Fibroblast of lung (primary cell): Measurements from ENCODE around the gene SCYGR4. TPM values are rescaled to one million over a fixed set of nuclear protein-coding genes. Genes with fewer than 3 reads are reported as not detected.
"Not testable (repeated sequence)": the region's sequence is repeated elsewhere in the genome, so short reads cannot be mapped to it uniquely, and the experiment has no call there.

Source experiments
- DNase-seq, 2 donors: peaks; one replicate each; pipeline versions ENCODE4 v3.0.0 to v3.0.0-alpha.2; 2010; ENCODE audit warnings: low read depth in 2 of 2
- H2AFZ ChIP-seq: 2 replicates; pipeline ENCODE4 v1.5.1; 2012; ENCODE audit warnings: low read length, control low read depth, inconsistent platforms
- H3K27ac ChIP-seq: 2 replicates; pipeline ENCODE4 v1.5.1; 2011; ENCODE audit warnings: low read length, control low read depth; ENCODE audit not compliant: insufficient read depth
- H3K27me3 ChIP-seq: 2 replicates; pipeline ENCODE4 v1.5.1; 2011; ENCODE audit warnings: mild to moderate bottlenecking, low read length; ENCODE audit not compliant: control insufficient read depth, insufficient read depth
- H3K36me3 ChIP-seq: 2 replicates; pipeline ENCODE4 v1.5.1; 2011; ENCODE audit warnings: low read length; ENCODE audit not compliant: control insufficient read depth, insufficient read depth
- H3K4me1 ChIP-seq: 2 replicates; pipeline ENCODE4 v1.5.1; 2011; ENCODE audit warnings: low read length; ENCODE audit not compliant: control insufficient read depth, insufficient read depth; ENCODE audit errors: extremely low read depth
- H3K4me2 ChIP-seq: 2 replicates; pipeline ENCODE4 v1.5.1; 2011; ENCODE audit warnings: low read length, control low read depth; ENCODE audit not compliant: insufficient read depth; ENCODE audit errors: extremely low read depth
- H3K4me3 ChIP-seq, 4 experiments: fragments of 200-600 bp in 1 of 4; sonication (generic) in 1 of 4; replicated peaks in 1 of 4; 2 replicates each; pipeline ENCODE4 v1.5.1; 2011 to 2016; ENCODE audit warnings: low read length in 4 of 4, low read depth in 3 of 4, mild to moderate bottlenecking in 3 of 4, control low read depth in 2 of 4, inconsistent platforms in 1 of 4, mixed read lengths in 1 of 4; ENCODE audit not compliant: insufficient read depth in 1 of 4; ENCODE audit errors: control extremely low read depth in 1 of 4
- H3K79me2 ChIP-seq: 2 replicates; pipeline ENCODE4 v1.5.1; 2012; ENCODE audit warnings: mild to moderate bottlenecking, low read length, inconsistent platforms; ENCODE audit not compliant: control insufficient read depth, insufficient read depth
- H3K9ac ChIP-seq: 2 replicates; pipeline ENCODE4 v1.5.1; 2011; ENCODE audit warnings: mild to moderate bottlenecking, low read length, control low read depth; ENCODE audit not compliant: insufficient read depth
- H3K9me3 ChIP-seq: 2 replicates; pipeline ENCODE4 v1.5.1; 2012; ENCODE audit warnings: low read depth, low read length; ENCODE audit not compliant: control insufficient read depth, insufficient read depth
- H4K20me1 ChIP-seq: 2 replicates; pipeline ENCODE4 v1.5.1; 2011; ENCODE audit warnings: low read length; ENCODE audit not compliant: control insufficient read depth, insufficient read depth; ENCODE audit errors: extremely low read depth
- CTCF ChIP-seq, 2 donors: IDR thresholded peaks in 1 of 2; conservative IDR thresholded peaks in 1 of 2; 1 replicate in 1 of 2; 2 replicates in 1 of 2; pipeline ENCODE4 v1.5.1; 2011 to 2012; ENCODE audit warnings: low read length in 2 of 2, control low read depth in 1 of 2, inconsistent platforms in 1 of 2, low read depth in 1 of 2, mild to moderate bottlenecking in 1 of 2
- EZH2 ChIP-seq: IDR thresholded peaks from 2 replicates; pipeline ENCODE4 v1.5.1; 2012; ENCODE audit warnings: low read length, control low read depth, mild to moderate bottlenecking; ENCODE audit errors: missing control alignments
- polyA plus RNA-seq, 2 donors: library from polyadenylated mRNA; depleted of rRNA in 1 of 2; stranded (reverse) in 1 of 2; unstranded in 1 of 2; fragments of >200 nt; gene quantifications; 2 replicates each; pipeline ENCODE4 v1.2.1, GENCODE V29; 2011 to 2012; ENCODE audit warnings: missing spikeins in 1 of 2
- total RNA-seq: library from RNA; depleted of rRNA; stranded (reverse); fragments of >200 nt; gene quantifications from 2 replicates; pipeline ENCODE4 v1.2.1, GENCODE V29; 2014

The SCYGR4 gene
- total and polyA plus RNA-seq, 2 donors (not counting 1 experiment from before 2014, with no cell fraction given): not detected

GRCh38 chr2:227665189-227665940, 48.1 kb downstream of the SCYGR4 start:
- Histone ChIP-seq H4K20me1 (no peaks in the 10 kb centered on the region), H3K4me3 (no peak overlapping the region), H3K27me3 (no peaks in the 10 kb centered on the region), H3K79me2 (no peaks in the 10 kb centered on the region), H3K27ac (no peak overlapping the region), H3K4me1 (no peaks in the 10 kb centered on the region), H3K9ac (no peak overlapping the region), H3K9me3 (no peaks in the 10 kb centered on the region), H2AFZ (no peak overlapping the region), H3K4me2 (no peak overlapping the region), H3K36me3 (no peaks in the 10 kb centered on the region)
- DNase-seq: no peak
- TF ChIP-seq CTCF (conservative IDR thresholded peaks at IDR 0.05 in 1 of 2, IDR thresholded peaks at IDR 0.05 in 1 of 2; ENCODE audit: low read depth in 1 of 2, low read length in 2 of 2) (no peak), EZH2 (no peak)

GRCh38 chr2:227666631-227667170, 49.4 kb downstream of the SCYGR4 start, which contains the start of gene SCYGR5:
Gene SCYGR5, plus strand, starts transcription at chr2:227666804. Its CDS starts 0 bp downstream, at chr2:227666804.
- H3K36me3 ChIP-seq, H3K9ac ChIP-seq, H3K27ac ChIP-seq, H3K4me3 ChIP-seq, H3K79me2 ChIP-seq, H3K4me1 ChIP-seq, H3K27me3 ChIP-seq, H3K4me2 ChIP-seq, DNase-seq, H2AFZ ChIP-seq, H3K9me3 ChIP-seq, H4K20me1 ChIP-seq: not testable (repeated sequence)

Other genes starting within 250 kb of the SCYGR4 start
- gene TM4SF20, start 238.2 kb upstream of the SCYGR4 start, total RNA-seq: not detected in 2 replicates
- gene TM4SF20, start 238.2 kb upstream of the SCYGR4 start, polyA plus RNA-seq: 1.3 TPM in 1 of 2 replicates, not detected in the other
- not detected in 2 replicates for gene SCYGR1, start 229.5 kb upstream of the SCYGR4 start, total RNA-seq
- gene SCYGR1, start 229.5 kb upstream of the SCYGR4 start, polyA plus RNA-seq: not detected in 2 replicates
- gene AGFG1, start 145.3 kb upstream of the SCYGR4 start, total RNA-seq: 31.1 and 40.0 TPM in 2 replicates
- gene AGFG1, start 145.3 kb upstream of the SCYGR4 start, polyA plus RNA-seq: 113 and 128 TPM in 2 replicates
- not detected in 2 replicates for gene SCYGR2, start 18.6 kb upstream of the SCYGR4 start, total RNA-seq
- gene SCYGR2, start 18.6 kb upstream of the SCYGR4 start, polyA plus RNA-seq: not detected in 2 replicates
- gene SCYGR3, start 2.7 kb upstream of the SCYGR4 start, total RNA-seq: not detected in 2 replicates
- not detected in 2 replicates for gene SCYGR3, start 2.7 kb upstream of the SCYGR4 start, polyA plus RNA-seq
- gene SCYGR5, start 49.3 kb downstream of the SCYGR4 start, total RNA-seq: not detected in 2 replicates
- gene SCYGR5, start 49.3 kb downstream of the SCYGR4 start, polyA plus RNA-seq: not detected in 2 replicates
- gene SLC19A3, start 100.5 kb downstream of the SCYGR4 start, total RNA-seq: 0.17 and 1.0 TPM in 2 replicates
- gene SLC19A3, start 100.5 kb downstream of the SCYGR4 start, polyA plus RNA-seq: 0.11 and 0.16 TPM in 2 replicates
- not detected in 2 replicates for gene SCYGR6, start 107.3 kb downstream of the SCYGR4 start, total RNA-seq
- not detected in 2 replicates for gene SCYGR6, start 107.3 kb downstream of the SCYGR4 start, polyA plus RNA-seq
- gene SCYGR7, start 110.8 kb downstream of the SCYGR4 start, total RNA-seq: not detected in 2 replicates
- gene SCYGR7, start 110.8 kb downstream of the SCYGR4 start, polyA plus RNA-seq: not detected in 2 replicates
- not detected in 2 replicates for gene SCYGR8, start 128.4 kb downstream of the SCYGR4 start, total RNA-seq
- not detected in 2 replicates for gene SCYGR8, start 128.4 kb downstream of the SCYGR4 start, polyA plus RNA-seq
- not detected in 2 replicates for gene CCL20, start 196.3 kb downstream of the SCYGR4 start, total RNA-seq
- 0.23 TPM in 1 of 2 replicates, not detected in the other for gene CCL20, start 196.3 kb downstream of the SCYGR4 start, polyA plus RNA-seq